Gastroesophageal sphincter (tissue), 4 donors: ENCODE data around the gene TRMT13. TPM values are rescaled to one million over a fixed set of nuclear protein-coding genes. Genes with fewer than 3 reads are reported as not detected.

ENCODE experiments used
- ATAC-seq: fragments of 150-250 bp; one replicate; pipeline ENCODE4 v1.9.1; 2016; ENCODE audit warnings: mild to moderate bottlenecking, moderate library complexity
- H3K27ac ChIP-seq, 4 donors: fragments of 200-600 bp; sonication (generic) in 3 of 4; 1 replicate in 3 of 4; 2 replicates in 1 of 4; pipeline ENCODE4 v1.5.1; 2016 to 2019
- H3K27me3 ChIP-seq: fragments of 200-600 bp; sonication (generic); one replicate; pipeline ENCODE4 v1.5.1; 2019
- H3K36me3 ChIP-seq, 2 donors: fragments of 200-600 bp; sonication (generic); one replicate each; pipeline ENCODE4 v1.5.1; 2019; ENCODE audit warnings: control low read depth in 1 of 2
- H3K4me1 ChIP-seq, 3 donors: fragments of 200-600 bp; sonication (generic); 1 replicate in 2 of 3; 2 replicates in 1 of 3; pipeline ENCODE4 v1.5.1; 2016 to 2019; ENCODE audit warnings: control low read depth in 2 of 3
- H3K4me3 ChIP-seq, 2 donors: fragments of 200-600 bp; sonication (generic); one replicate each; pipeline ENCODE4 v1.5.1; 2019; ENCODE audit warnings: mild to moderate bottlenecking in 1 of 2, moderate library complexity in 1 of 2
- H3K9me3 ChIP-seq, 3 donors: fragments of 200-600 bp; sonication (generic); one replicate each; pipeline ENCODE4 v1.5.1; 2017 to 2019; ENCODE audit warnings: control low read depth in 2 of 3
- CTCF ChIP-seq, 4 experiments: fragments of 200-600 bp in 2 of 4; fragments of 450-650 bp in 2 of 4; sonication (generic) in 1 of 4; IDR thresholded peaks; one replicate each; pipeline ENCODE4 v1.5.1; 2017 to 2019; ENCODE audit warnings: antibody characterized with exemption in 4 of 4, mild to moderate bottlenecking in 2 of 4, moderate library complexity in 2 of 4
- EP300 ChIP-seq: sonication (generic); formaldehyde crosslinking; IDR thresholded peaks from one replicate; pipeline ENCODE4 v1.6.1; 2017; ENCODE audit warnings: antibody characterized with exemption, mild to moderate bottlenecking
- POLR2A ChIP-seq, 2 donors: fragments of 450-650 bp; IDR thresholded peaks; one replicate each; pipeline ENCODE4 v1.6.1; 2017; ENCODE audit warnings: antibody characterized with exemption in 2 of 2, mild to moderate bottlenecking in 2 of 2, moderate library complexity in 1 of 2
- POLR2AphosphoS5 ChIP-seq: sonication (generic); formaldehyde crosslinking; IDR thresholded peaks from one replicate; pipeline ENCODE4 v1.6.1; 2017; ENCODE audit warnings: antibody characterized with exemption
- WGBS, 2 donors: methylation state at CpG; one replicate each; pipeline ENCODE4 v1.1.5; 2018; ENCODE audit warnings: low coverage in 1 of 2; 5-methylcytosine and 5-hydroxymethylcytosine counted together
- total RNA-seq, 4 donors: library from RNA; depleted of rRNA; stranded (reverse); fragments of >200 nt; gene quantifications; one replicate each; pipeline ENCODE4 v1.1.0, GENCODE V29; 2016

TRMT13 gene
- total RNA-seq = 10 to 100 TPM in 3 of 4 donors, 1 to 10 TPM in 1; 6.1 to 24.9 (median 19.4) TPM

- WGBS, 2 donors = 0 to 1% methylated on average over 20 to 50 of the region's 57 CpGs
- Histone ChIP-seq H3K4me3 (peak within 1 kb of the TSS; percentile 68 to 78), H3K4me1 (peaks cover 0 to 47% (median 4%) of the 10 kb centered on the region in 3 donors), H3K36me3 (peaks cover 0 to 10% of the 10 kb centered on the region in 2 donors), H3K27me3 (no peaks in the 10 kb centered on the region), H3K9me3 (no peaks in the 10 kb centered on the region), H3K27ac (peak within 1 kb of the TSS; percentile 40 to 75 (median 72))
- ATAC-seq = peak; percentile 99
- no peak for TF ChIP-seq POLR2A (IDR thresholded peaks at IDR 0.05)
- TF ChIP-seq EP300 = no peak
- peak in 2 of 4 experiments; percentile 34 to 35 for TF ChIP-seq CTCF (IDR thresholded peaks at IDR 0.05)
- TF ChIP-seq POLR2AphosphoS5 = peak; percentile 92
Observed at GRCh38 chr1:100132566-100133477, at the start of gene TRMT13, which contains the start of gene SASS6. Gene TRMT13, plus strand, starts transcription at chr1:100133163. Its CDS starts 6 bp downstream, at chr1:100133169. Gene SASS6, minus strand, starts transcription at chr1:100132930. Its CDS starts 116 bp downstream, at chr1:100132814.

- Histone ChIP-seq H3K9me3 (no peaks in the 10 kb centered on the region), H3K4me1 (no peaks in the 10 kb centered on the region), H3K4me3 (no peak overlapping the region), H3K27me3 (no peaks in the 10 kb centered on the region), H3K27ac (no peak overlapping the region), H3K36me3 (peaks cover 0 to 26% of the 10 kb centered on the region in 2 donors)
- no peak for ATAC-seq
- 79 to 86% methylated on average over 1 of the region's 1 CpG for whole genome bisulfite sequencing, 2 donors
- TF ChIP-seq EP300 (no peak), POLR2A (IDR thresholded peaks at IDR 0.05) (no peak), CTCF (IDR thresholded peaks at IDR 0.05) (no peak), POLR2AphosphoS5 (no peak)
Observed at GRCh38 chr1:100087396-100087795, 45.6 kb upstream of the TRMT13 start.

GRCh38 chr1:100089082-100089481 is 43.9 kb upstream of the TRMT13 start:
- WGBS, 2 donors = 79 to 88% methylated on average over 1 of the region's 1 CpG
- TF ChIP-seq POLR2AphosphoS5 (no peak), EP300 (no peak), POLR2A (IDR thresholded peaks at IDR 0.05) (no peak), CTCF (IDR thresholded peaks at IDR 0.05) (no peak)
- ATAC-seq = no peak

GRCh38 chr1:100090471-100090870 is 42.5 kb upstream of the TRMT13 start:
- Histone ChIP-seq H3K27ac (no peak overlapping the region), H3K4me1 (no peaks in the 10 kb centered on the region), H3K36me3 (peaks cover 0 to 34% of the 10 kb centered on the region in 2 donors), H3K4me3 (no peak overlapping the region), H3K27me3 (no peaks in the 10 kb centered on the region), H3K9me3 (peaks cover 0 to 5% (median 0%) of the 10 kb centered on the region in 3 donors)
- TF ChIP-seq POLR2AphosphoS5 (no peak), CTCF (IDR thresholded peaks at IDR 0.05) (no peak), POLR2A (IDR thresholded peaks at IDR 0.05) (no peak), EP300 (no peak)
- 86 to 100% methylated on average over 1 to 3 of the region's 3 CpGs for WGBS, 2 donors
- no peak for ATAC-seq

More at GRCh38 chr1:100089082-100089481, 43.9 kb upstream of the TRMT13 start:
- Histone ChIP-seq H3K36me3 (peaks cover 0 to 21% of the 10 kb centered on the region in 2 donors), H3K27me3 (no peaks in the 10 kb centered on the region), H3K27ac (no peak overlapping the region), H3K9me3 (no peaks in the 10 kb centered on the region), H3K4me1 (no peaks in the 10 kb centered on the region), H3K4me3 (no peak overlapping the region)
